Right lung (tissue), 5 donors: ENCODE results near the gene ANKRD33B. TPM values are rescaled to one million over a fixed set of nuclear protein-coding genes. Genes with fewer than 3 reads are reported as not detected.

Source experiments
- DNase-seq, 2 donors: peaks; one replicate each; pipeline ENCODE4 v3.0.0-alpha.2; 2013
- polyA plus RNA-seq, 5 donors: library from polyadenylated mRNA; unstranded; fragments of 120-200 nt; gene quantifications; one replicate each; pipeline versions ENCODE4 v1.2.1 to v1.2.3, GENCODE V29; 2013; ENCODE audit warnings: inconsistent platforms in 1 of 5, low replicate concordance in 1 of 5; ENCODE audit not compliant: insufficient read length in 5 of 5, insufficient read depth in 1 of 5

ANKRD33B gene
- polyA plus RNA-seq, 5 donors = 0.53 to 0.78 (median 0.58) TPM

DNA sequence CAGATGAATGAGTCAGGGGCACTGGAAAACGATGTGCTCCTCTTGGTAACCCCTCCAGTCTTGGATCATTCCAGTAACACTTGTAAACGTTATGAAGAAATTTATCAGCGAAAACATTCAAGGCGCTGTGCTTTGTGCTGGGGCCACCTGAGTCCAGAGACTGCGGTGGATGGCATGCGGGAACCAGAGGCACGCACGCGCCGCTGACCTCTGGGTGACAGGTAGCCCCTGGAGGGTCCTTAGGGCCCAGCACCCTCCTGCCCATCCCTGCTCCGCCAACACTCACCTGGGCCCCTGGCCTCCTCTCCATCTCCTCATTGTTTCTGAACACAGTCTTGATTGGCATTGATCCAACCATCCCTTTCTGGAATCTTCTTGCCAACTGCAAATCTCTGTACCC lies 110.2 kb downstream of the ANKRD33B start:
- DNase-seq = no peak

DNA sequence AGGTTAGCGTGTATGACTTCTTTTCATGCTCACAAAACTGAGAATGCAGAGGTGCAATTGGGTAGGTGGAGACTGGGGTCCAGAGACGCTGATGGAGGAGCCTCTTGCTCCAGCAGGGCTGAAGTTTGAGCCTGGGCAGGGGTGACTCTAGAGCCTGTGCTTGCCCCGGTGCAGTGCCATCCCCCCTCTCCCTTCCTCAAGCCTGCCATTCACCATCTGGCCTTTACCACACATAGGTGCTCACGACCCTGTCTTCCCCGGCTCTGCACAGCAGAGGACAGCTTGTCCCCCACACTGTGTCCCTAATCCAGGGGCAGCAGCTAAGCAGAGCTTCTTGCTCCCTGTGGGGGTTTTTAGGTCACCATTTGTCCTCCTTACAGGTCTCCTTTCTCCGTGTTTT lies 110.7 kb downstream of the ANKRD33B start:
- no peak for DNase-seq

DNA sequence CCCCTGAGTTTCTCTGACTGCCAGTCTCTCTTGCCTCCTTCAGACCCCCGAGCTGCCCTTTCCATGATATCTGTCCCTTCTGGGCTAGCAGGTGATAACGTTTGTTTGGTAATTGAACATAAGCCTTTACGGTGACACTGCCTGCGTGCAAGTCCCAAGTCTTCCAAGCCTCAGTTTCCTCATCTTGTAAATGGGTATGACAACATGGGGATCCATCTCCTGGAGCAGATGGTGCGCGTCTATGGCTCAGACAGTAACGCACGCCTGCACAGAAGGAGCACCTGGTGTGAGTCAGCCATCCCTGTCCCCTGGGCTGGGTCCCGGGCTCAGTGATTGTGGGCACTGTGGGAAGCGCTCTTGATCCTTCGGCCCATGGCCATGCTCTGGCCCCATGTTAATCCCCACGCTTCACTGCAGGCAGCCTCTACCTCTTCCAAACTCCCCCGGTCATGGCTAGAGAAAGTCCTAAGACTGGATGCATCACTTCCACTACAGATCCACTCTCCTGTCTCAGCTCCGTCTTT lies 111.4 kb downstream of the ANKRD33B start:
- no peak for DNase-seq

DNA sequence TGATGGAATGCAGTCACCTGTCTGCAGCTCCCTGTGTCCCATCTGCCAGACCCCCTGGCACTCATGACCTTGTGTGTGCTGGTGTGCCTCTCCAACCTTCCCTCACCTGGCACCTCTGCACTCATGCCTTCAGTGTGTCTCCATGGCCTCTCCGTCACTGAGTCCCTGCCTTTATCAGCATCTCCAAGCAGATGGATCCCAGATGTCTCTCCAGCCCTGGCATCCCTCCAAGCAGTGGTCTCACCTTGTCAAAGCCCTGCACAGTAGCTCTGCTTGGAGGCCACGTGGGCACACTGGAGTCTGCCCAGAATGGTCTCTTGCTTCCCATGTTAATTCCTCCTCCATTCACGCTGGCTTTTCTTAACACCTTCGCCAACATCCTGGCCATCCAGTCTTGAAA lies 112.4 kb downstream of the ANKRD33B start:
- no peak for DNase-seq

DNA sequence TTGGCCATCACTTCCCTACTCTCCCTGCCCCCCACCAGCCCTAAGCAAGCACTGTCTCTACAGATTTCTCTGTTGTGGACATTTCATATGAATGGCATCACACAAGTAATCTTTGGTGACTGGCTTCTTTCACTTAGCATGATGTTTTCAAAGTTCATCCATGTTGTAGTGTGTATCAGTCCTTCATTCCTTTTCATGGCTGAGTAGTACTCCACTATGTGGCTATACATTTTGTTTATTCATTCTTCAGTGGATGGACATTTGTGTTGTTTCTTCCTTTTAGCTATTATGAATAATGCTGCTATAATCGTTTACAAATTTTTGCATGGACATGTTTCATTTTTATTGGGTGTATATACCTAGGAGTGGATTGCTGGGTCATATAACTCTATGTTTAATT lies 113.1 kb downstream of the ANKRD33B start:
- no peak for DNase-seq

DNA sequence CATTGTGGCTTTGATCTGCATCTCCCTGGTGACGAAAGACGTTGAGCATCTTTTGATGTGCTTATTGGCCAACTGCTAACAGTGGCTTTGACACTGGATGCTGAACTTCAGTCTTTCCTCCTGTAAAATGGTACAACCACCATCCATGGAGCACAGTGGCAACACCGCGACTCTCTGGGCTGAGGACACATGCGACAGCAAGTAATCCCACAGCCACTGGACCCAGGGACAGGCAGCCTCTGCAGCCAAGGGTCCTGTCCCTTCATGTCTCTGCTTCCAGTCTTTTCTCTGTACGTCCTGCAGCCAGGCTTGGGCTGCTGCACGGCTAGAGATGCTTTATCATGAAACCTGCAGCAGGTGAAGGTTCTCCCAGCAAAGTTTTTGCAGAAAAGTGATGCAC lies 113.7 kb downstream of the ANKRD33B start:
- no peak for DNase-seq

DNA sequence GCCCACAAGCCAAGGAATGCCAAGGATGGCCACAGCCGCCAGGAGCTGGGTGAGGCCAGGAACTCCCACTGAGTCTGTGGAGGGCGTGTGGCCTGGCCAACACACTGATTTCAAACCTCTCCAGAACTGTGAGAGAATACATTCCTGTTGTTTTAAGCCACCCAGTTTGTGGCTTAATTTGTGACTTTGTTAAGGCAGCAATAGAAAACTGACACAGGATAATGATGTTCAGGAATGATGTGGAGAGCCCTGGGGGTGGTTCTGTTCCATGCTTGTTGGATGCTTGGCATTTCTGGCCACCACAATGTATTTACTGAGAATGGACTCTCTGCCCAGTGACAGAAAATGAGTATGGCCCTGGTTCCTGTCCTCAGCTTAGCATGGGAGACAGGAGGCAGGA lies 114.4 kb downstream of the ANKRD33B start:
- DNase-seq = no peak

DNA sequence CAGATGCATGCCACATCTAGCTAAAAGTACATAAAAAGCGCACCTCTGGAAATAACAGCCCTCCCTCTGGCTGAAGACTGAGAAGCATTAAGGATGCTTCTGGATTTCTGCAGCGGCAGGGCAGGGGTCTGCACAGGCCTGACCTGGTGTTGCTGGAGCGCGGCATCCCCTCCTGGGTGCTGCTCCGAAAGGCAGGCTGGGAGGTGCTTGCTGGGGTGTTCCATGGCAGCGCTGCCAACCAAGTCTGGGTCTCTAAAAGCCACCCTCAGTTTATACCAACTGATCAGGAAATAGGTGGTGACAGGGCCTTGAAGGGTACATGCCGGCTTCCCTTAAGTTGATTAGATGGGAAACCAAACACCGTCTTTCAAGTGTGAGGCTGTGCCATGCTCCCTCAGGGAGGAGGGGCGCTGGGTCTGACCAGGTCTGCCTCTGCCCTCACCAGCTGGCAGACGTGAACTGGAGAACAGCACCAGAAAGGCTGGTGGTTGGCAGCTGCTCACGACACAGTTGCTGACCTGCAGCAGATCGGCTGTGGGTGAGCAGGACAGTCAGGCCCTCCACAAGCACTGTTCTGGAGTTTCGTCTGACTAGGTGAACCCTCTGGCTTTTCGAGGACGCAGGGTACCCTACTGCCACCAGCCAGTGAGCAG lies 115.6 kb downstream of the ANKRD33B start:
- no peak for DNase-seq

DNA sequence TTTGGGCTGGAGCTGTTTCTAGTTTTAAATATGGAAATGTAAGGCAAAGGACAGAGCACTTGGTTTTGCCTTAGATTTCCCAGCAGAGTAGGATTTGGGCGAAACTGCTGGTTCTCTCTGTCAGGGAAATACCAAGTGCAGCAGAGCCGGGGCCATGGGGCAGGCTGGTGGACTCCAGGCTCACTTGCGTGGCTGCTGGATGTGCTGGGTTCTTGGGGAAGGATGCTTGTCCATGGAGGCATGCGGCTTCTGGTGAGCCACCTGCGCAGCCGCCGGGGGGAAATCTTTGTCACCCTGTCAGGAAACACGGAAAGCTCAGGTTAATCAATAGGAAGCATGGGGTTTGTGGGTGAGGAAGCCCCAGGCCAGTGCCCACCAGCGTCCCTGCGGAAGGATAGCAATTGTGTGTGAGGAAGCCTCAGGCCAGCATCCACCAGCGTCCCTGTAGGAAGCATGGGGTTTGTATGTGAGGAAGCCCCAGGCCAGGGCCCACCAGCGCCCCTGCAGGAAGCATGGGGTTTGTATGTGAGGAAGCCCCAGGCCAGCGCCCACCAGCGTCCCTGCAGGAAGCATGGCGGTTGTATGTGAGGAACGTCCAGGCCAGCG lies 117.1 kb downstream of the ANKRD33B start:
- no peak for DNase-seq

DNA sequence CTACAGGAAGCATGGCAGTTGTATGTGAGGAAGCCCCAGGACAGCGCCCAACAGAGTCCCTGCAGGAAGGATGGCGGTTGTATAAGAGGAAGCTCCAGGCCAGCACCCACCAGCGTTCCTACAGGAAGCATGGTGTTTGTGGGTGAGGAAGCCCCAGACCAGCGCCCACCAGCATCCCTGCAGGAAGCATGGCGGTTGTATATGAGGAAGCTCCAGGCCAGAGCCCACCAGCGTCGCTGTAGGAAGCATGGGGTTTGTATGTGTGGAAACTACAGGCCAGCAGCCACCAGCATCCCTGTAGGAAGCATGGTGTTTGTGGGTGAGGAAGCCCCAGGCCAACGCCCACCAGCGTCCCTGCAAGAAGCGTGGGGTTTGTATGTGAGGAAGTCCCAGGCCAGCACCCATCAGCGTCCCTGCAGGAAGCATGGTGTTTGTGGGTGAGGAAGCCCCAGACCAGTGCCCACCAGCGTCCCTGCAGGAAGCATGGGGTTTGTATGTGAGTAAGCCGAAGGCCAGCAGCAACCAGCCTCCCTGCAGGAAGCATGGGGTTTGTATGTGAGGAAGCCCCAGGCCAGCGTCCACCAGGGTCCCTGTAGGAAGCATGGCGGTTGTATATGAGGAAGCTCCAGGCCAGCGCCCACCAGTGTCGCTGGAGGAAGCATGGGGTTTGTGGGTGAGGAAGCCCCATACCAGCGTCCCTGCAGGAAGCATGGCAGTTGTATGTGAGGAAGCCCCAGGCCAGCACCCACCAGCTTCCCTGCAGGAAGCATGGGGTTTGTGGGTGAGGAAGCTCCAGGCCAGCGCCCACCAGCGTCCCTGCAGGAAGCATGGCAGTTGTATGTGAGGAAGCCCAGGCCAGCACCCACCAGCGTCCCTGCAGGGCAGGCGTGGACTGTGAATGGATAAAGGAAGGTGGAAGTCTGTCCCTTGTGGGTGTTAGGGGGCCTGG lies 118.1 kb downstream of the ANKRD33B start:
- no peak for DNase-seq

DNA sequence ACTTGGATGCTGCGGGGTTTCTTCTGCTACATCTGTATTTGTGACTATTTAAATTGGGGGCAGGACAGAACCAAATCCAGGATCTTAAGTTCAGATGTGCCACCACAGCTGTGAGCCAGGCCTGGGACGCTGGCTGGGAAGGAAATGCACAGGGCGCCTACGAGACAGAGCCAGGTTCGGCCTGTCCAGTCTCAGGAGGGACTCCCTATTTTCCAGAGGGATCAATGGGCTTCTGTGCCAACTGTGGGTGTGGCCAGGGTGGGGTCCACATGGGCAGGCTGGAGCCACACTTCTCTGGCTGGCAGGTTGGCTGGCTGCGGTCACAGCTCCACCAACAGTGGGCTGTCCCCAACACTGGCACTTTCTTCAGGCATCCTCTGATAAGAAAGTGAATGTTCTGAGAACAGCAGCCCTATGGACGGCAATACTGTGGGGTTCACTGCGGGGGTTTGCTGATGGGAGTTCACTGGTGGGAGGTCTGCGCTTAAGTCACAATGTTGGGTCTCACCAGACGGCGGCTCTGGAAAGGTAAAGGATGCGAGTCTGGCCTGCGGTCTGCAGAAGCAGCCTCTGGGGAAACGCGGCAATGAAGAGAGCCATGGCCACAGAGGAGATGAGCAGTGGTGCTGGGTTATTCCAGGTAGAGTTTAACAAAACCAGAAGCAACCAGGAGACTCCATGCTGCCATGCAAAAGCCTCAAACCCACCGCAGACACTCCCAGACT lies 119.1 kb downstream of the ANKRD33B start:
- no peak for DNase-seq

DNA sequence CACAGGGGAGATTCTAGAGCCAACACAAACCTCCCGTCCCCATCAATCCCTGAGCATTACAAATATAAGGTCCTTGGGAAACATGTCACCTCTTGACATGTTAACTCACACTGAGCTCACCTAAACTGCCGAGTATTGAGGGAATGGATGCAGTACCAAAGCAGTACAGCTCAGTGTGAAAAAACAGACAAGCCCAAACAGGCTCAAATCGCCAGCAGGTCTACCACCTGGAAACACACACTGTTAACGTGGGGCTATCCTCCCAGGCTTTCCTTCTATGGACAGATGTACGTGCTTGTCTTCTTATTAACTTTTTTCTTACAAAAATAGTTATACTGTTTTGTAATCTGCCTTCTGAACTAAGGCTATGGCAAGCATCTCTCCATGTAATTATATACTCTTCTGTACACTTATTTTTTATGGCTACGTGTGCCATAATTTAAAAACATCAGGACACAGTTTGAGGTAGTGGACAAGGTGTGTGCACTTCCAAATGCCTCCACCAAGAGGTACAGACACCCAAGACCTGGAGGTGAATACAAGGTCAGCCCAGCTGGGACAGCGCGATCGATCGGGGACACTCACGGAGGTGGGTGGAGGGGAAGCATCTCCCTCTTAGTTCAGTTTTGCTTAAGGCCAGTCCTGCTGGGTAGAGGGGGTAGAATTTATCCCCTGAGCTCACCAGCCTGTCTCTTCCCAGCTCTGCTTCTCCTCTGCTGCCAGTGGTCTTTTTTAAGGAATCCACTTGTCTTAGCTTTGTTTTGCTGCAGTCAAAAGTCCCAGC lies 120.6 kb downstream of the ANKRD33B start:
- no peak for DNase-seq

DNA sequence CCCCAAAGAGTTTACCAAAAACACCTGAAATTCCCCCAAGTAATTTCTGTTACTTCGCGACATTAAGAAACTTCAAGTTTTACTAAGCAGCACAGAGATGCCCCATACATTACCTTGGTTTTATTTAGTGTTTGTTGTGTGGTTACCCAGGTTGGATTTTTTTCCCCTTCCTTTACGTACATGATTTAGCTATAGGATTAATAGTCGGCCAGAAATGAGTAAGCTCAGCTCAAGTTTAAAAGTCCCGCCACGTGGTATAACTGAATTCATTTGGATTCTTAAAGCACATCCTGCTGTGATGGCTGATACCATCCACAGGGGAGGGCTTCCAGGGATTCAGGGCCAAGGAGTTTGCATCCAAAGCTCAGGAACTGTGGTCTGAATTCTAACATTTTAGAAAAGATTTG lies 121.2 kb downstream of the ANKRD33B start:
- DNase-seq = no peak

DNA sequence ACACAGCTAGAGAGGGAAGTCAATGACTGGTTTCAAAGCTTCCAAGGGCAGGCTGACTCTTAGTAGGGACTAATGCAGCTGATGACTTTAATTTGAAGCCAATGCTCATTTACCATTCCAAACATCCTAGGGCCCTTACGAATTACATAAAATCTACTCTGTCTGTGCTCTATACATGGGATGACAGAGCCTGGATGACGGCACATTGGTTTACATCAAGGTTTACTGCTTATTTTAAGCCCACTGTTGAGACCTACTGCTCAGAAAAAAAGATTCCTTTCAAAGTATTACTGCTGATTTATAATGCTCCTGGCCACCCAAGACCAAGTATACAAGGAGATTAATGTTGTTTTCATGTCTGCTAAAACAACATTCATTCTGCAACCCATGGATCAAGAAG lies 123.0 kb downstream of the ANKRD33B start:
- DNase-seq = no peak

DNA sequence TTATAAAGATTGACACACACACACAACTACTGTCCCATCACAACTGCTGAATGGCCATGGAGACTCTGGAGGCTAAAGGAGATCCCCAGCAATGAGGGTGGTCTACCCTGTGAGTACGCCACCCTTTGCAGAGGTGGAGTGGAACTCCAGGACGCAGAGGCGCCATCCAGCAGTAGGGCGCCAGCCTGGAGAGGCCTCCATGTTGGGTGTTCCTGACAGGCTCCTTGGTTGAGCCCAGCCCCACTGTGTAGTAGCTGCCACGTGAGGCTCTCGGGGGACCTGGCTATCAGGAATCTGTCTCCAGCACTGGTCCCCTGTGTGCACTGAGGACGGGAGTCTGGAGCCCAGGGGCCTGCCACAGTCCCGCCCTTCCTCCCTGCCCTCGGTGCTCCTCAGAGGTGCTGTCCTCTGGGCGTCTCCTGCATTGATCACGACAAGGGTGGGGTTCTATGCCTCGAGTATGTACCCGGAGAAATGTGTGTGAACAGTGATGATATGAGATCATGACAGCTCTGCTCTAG lies 124.8 kb downstream of the ANKRD33B start:
- DNase-seq = no peak

DNA sequence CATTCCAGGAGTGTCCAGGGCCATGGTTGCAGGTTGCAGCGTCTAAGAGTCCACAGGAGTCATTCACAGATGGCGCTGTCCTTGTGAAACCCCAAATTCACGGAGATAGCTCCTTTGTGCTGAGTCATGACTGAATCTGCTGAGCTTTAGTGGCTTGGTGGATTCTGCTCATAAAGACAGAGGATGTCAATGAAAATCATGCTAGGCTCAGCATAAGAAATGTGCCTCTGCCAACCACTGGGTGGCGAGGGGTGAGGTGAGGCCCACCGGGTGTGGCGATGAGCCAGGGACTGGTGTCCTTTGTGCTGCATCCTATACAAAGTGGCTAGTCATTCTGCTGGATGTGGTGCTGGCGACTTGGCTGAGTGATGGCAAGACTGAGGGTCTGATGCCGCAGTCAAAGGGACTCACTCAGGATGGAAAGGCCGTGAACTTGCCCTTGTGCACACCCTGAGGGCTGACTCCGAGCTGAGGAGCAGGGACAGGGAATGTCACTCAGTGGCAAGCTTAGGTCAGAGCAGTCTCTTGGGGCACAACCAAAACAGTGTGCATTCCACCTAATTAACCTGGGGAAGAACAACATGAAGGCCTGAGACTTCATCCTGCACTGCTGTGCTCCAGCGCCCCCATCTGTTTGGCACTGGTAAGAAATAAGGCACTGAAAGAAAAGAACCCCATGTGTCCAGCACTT lies 125.7 kb downstream of the ANKRD33B start:
- no peak for DNase-seq

DNA sequence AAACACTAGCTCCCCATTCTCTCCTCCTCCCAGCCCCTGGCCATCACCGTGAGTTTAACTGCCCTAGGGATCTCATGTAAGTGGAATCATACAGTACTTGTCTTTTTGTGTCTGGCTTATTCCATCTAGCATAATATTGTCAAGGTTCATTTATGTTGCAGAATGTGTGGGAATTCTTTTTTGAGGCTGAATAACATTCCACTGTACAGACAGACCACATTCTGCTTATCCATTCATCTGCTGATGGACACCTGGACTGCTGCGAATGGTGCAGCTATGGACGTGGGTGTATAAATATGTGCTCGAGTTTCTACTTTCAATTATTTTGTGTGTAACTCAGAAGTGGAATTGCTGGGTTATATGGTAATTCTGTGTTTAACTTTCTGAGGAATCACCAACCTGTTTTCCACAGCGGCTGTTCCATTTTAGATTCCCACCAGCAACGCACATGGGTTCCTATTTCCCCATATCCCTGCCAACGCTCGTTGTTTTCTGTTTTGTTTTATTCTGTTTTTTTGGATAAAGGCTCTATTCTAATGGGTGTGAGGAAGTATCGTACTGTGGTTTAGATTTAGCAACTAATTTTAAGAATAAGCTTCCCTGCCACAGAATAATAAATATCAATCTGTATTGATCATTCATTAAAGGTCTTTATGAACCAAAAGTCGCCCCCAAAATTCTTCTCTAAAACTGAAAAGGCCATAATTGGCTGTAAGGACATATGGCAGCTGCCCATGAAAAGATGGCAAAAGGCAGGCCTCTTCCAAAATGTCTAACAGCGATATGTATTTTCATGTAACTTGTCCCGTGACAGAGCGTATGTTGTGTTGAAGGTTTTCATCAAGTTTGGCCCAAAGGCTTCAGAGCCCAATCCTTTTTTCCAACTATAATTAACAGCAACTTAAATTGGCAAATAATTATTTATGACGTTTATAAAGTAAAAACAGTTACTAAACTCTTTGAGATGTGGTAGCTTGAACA lies 126.9 kb downstream of the ANKRD33B start:
- DNase-seq = no peak

DNA sequence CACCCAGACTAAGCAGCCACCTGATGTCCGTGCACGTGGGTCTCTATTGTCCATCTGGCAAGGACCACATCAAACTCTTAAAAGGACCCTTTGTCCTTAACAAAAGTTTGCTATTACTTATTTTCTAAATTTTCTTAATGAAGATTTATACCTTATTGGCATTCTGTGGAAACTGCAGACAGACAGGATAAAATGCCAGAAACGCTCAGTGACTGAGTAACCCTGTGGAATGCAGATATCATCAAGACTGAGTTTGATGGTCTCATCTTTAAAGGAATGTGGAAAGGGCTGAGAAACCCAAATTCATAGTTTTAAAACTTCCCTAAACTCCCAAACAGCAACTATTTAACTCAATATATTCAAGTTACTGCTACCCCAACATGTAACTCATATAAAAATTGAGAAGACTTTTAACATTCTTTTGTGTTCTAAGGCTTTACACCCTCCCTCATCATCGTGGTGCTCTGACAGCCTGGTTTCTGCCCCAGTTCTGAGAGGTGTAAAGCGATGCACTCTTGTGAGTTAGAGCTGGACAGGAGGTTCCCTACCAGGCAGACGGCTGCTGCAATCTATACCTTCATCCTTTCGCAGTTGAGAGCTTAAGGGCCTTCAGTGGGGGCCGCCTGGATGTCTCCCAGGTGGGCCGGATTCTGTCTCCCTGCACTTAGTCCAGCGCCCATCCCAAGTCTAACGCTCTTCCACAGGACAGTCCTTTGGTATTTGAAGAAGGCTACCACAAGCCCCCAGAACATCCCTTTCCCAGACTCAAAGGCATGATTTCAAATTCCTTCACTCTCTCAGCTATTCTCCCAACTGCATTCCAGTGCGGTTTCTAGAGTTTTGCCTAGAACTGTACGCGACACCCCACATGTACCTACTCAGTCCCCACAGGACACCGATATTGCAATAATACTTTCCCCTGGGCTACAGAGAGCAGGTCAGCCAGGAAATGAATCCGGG lies 128.2 kb downstream of the ANKRD33B start:
- DNase-seq = no peak
